HL-60 (cell line): ENCODE data around the gene AS3MT.

Source experiments
- CTCF ChIP-seq: IDR thresholded peaks from one replicate; pipeline ENCODE4 v1.5.1; 2011; ENCODE audit warnings: low read length, control low read depth, inconsistent platforms; ENCODE audit not compliant: insufficient read depth
- SPI1 ChIP-seq: IDR thresholded peaks from 2 replicates; pipeline ENCODE4 v1.6.1; 2012; ENCODE audit warnings: low read depth, mild to moderate bottlenecking, borderline replicate concordance

- TF ChIP-seq SPI1 = no peak
- TF ChIP-seq CTCF = no peak
Observed at GRCh38 chr10:102888048-102888447, 18.8 kb downstream of the AS3MT start.
